GM18498 (cell line): ENCODE data around the gene BATF2.

ENCODE experiments used
- ATAC-seq: cut with Tn5 transposase; IDR thresholded peaks from one replicate; pipeline ENCODE4 v1.9.1; 2021; ENCODE audit warnings: mild to moderate bottlenecking, moderate library complexity; ENCODE audit not compliant: unreplicated experiment

Gene BATF2

DNA sequence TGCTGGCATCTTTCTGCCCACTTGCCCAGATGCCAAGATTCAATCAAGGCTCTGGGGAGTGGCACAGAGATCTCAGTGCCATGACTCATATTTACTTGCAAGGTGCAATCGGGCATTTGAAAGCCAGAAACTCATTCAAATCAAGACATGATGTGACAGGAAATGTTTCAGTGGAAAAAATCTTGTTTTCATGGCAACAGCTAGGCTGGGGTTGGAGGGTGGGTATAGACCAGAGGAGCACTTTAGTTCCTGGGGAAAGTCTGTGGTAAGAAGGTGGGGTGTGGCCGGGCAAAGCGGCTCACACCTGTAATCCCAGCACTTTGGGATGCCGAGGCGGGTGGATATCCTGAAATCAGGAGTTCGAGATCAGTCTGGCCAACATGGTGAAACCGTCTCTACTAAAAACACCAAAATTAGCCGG, 26.0 kb downstream of the BATF2 start:
- ATAC-seq: no peak

DNA sequence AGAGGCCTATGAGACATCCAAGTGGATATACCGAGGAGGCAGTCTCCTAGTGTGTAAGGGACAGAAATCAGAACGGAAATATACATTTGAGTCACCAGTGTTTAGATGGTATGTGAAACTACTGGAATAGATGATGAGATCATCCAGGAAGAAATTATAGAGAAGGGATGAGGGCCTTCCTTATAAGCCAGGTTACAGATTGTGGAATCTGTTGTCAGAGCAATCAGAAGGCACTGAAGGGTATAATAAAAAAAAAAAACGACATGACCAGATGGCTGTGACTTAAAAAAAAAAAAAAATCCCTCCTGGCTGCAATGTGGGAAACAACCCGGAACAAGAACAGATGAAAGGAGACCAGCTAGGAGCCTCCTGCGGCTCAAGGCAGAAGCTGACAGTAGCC, 27.6 kb downstream of the BATF2 start:
- no peak for ATAC-seq

DNA sequence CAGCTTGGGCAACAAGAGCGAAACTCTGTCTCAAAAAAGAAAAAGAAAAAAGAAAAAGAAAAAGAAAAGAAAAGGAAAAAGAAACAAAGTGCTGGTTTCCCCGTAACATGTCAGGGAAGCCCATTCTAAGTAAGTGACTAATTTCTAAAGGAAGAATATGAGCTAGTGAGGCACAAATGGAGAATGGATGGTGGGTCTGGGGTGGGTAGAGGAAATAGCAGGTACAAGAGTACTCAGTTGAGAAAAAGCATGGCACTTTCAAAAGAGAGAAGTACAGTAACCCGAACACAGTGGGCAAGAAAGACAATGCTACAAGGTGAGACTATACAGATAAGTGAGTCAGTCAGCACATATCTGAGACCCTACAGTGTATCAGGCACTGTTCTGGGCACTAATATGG, 29.4 kb downstream of the BATF2 start:
- no peak for ATAC-seq

DNA sequence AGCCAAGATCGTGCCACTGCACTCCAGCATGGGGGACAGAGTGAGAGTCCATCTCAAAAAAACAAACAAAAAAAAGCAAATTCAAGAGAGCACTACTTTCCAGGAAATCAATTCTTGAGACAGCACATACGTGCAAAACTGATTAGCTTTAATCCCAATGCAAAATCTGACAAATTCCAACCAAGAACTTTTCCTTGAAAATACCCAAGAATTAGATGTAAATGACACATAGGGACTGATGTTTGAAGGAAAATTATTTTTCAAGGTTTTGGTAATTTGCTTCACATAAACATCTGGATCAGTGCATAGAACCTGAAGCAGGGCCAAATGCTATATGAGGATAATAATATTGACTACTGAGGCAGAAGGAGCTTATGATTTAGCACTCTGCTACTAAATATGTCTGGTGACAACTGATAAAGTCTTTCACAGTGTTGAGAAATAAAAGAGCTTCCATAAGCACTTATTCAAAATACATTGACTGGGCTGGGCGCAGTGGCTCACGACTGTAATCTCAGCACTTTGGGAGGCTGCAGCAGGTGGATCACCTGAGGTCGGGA, 33.6 kb downstream of the BATF2 start:
- ATAC-seq: no peak

DNA sequence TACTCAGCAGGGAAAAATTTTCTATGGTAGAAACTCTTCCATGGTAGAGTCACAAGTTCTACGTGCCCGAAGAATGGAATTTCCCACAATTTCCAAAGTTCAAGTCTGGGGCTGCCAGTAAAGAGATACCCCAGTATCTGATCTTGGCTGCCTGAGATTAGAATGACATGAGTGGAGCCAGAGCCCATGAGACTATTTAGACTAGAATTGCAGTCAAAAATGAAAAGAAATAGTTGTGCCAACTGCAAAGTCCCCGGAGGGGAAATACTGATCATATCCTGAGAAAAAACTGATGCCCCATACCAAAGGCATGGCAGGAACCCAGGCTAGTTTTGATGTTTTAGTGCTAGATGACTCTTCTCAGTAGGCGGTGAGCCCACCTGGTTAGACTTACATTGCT, 36.1 kb downstream of the BATF2 start:
- ATAC-seq: no peak

DNA sequence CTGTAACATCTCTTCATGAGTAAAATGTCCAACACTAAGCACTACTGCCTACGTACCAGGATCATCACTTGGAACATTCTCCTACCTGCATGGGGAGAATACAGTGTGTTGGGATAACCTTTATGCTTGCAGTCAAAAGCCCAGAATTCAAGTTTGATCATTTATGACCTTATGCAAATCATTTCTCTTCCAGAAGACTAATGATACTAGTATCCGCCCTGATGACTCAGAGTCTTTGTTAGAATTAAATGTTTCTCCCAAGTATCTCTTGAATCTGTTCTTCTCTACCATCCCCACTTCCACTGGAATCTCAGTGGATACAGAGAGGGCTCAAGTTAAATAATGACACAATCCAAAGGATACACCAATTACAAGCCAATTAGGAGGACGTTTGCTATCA, 37.3 kb downstream of the BATF2 start:
- no peak for ATAC-seq

DNA sequence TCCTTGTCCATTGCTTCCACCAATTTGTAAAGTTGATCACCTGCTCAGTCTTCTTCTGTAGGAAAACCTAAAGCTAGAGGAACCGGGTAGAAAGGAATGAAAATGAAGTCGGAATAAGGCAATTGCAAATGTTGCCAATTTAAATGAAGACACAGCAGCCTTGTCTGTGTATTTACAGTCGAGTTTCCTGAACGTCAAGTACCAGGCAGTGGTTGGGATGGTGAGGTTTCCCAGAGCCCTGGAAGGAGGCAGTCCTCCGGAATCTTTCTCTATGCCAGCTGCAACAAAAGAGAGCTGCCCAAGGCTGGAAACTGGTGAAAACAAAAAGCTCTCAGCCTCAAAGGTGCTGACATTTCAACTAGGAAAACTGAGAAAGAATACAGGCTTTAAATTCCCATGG, 42.6 kb downstream of the BATF2 start:
- ATAC-seq: no peak

DNA sequence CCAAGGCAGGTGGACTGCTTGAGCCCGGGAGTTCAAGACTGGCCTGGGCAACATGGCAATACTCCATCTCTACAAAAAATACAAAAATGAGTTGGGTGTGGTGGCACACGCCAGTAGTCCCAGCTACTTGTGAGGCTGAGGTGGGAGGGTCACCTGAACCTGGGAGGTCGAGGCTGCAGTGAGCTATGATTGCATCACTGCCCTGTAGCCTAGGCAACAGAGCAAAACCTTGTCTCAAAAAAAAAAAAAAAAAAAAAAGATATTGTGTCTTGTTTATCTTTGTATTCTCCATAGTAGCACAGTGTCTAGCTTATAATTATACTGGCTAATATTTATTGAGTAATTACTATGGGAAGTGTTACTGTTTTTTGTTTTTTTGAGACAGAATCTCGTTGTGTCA, 45.2 kb downstream of the BATF2 start:
- no peak for ATAC-seq

DNA sequence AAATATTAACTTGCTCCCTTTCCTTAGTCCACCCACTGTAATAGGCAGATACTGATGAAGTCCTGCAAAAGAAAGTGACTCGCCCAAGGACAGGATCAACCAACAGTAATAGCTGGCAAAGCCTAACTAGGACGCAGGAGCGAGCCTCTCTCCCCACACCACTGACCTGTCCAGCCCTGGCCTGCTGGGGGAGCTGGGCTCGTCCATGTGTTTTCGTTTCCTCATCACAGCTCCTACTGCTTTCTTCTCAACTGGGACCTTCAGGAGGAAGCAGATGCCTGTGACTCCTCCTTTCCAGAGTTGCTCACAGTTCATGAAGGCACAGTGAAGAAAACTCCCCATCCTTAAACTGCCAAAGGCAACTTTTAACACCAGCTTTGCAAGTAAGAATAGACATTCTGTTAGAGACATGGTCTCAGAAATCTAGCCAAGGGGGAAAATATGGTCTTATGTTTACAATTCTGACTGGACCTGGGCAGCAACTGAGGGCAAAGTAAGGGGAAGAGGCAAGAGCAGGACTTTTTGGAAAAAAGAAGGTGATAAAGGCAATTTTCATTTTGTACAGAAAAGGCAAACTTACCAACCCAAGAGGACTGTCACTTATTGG, 49.5 kb downstream of the BATF2 start:
- no peak for ATAC-seq
